Mucosa of descending colon (tissue), 3 donors: ENCODE data around the gene ILK. TPM values are rescaled to one million over a fixed set of nuclear protein-coding genes. Genes with fewer than 3 reads are reported as not detected.
A peak's percentile ranks its signal among the peaks of the same experiment; 100 is the strongest.

Source experiments
- ATAC-seq: fragments of 200-7000 bp; cut with Tn5 transposase; one replicate; pipeline ENCODE4 v1.9.1; 2020; ENCODE audit warnings: mild to moderate bottlenecking, moderate library complexity
- DNase-seq, 3 donors: peaks; one replicate each; pipeline ENCODE4 v3.0.0-alpha.2; 2020
- H3K36me3 ChIP-seq: fragments of 200-600 bp; one replicate; pipeline ENCODE4 v1.8.0; 2021; ENCODE audit warnings: low read depth, mild to moderate bottlenecking
- H3K4me1 ChIP-seq: fragments of 200-600 bp; one replicate; pipeline ENCODE4 v1.8.0; 2021; ENCODE audit warnings: low read depth, mild to moderate bottlenecking
- H3K4me3 ChIP-seq: fragments of 200-600 bp; one replicate; pipeline ENCODE4 v1.8.0; 2021; ENCODE audit warnings: mild to moderate bottlenecking
- H3K9me3 ChIP-seq: fragments of 200-600 bp; one replicate; pipeline ENCODE4 v1.8.0; 2021; ENCODE audit warnings: mild to moderate bottlenecking
- CTCF ChIP-seq: fragments of 200-600 bp; IDR thresholded peaks from one replicate; pipeline ENCODE4 v1.8.0; 2022; ENCODE audit warnings: antibody characterized with exemption, mild to moderate bottlenecking
- intact Hi-C, 2 donors: fragments of 100-400 bp; cut with DNase I in 1 of 2; cut with micrococcal nuclease in 1 of 2; formaldehyde crosslinking; loops; one replicate each; pipeline versions ENCODE4 v1.11.0 to v1.11.1; 2022; cut with DNase I, micrococcal nuclease
- total RNA-seq, 3 donors: library from RNA; stranded (reverse); fragmentation: NEBNext Ultra II Directional in 2 of 3; extraction: Animal tissue kit (Norgen Biotek cat#: 25700) in 2 of 3; gene quantifications; one replicate each; pipeline versions ENCODE4 v1.2.1 to v1.2.4, GENCODE V29; 2021 to 2023
- donor health status: DM: no; HTN: no; CAD: no; lungs with moderate emphysema.
- donor health status: DM: no; HTN: no; CAD: no.
- donor health status: DM: no; HTN: yes; CAD: no.

ILK gene
- total RNA-seq, 3 donors from 2014 or later, result 113 to 323 (median 115) TPM

- no peaks in the 10 kb centered on the region for H3K9me3 ChIP-seq
- DNase-seq (peak in 1 of 3 donors; percentile 52), ATAC-seq (no peak)
- TF ChIP-seq CTCF, result no peak
- intact Hi-C loops, result no loop called here
- H3K4me1 ChIP-seq, result peaks cover 9% of the 10 kb centered on the region
- no peaks in the 10 kb centered on the region for H3K36me3 ChIP-seq
- no peak overlapping the region for H3K4me3 ChIP-seq
Observed at GRCh38 chr11:6621711-6622211, 18.2 kb downstream of the ILK start.

GRCh38 chr11:6622261-6623171 lies 18.9 kb downstream of the ILK start:
- intact Hi-C loops, result no loop called here
- H3K36me3 ChIP-seq, result no peaks in the 10 kb centered on the region

GRCh38 chr11:6623391-6624363 lies 20.1 kb downstream of the ILK start:
- DNase-seq (peak in 1 of 3 donors; percentile 49), ATAC-seq (no peak)
- Histone ChIP-seq H3K36me3 (no peaks in the 10 kb centered on the region), H3K4me3 (no peak overlapping the region), H3K9me3 (no peaks in the 10 kb centered on the region), H3K4me1 (no peaks in the 10 kb centered on the region)
- no peak for TF ChIP-seq CTCF
- intact Hi-C loops, result no loop called here

More at GRCh38 chr11:6622261-6623171, 18.9 kb downstream of the ILK start:
- Histone ChIP-seq H3K9me3 (no peaks in the 10 kb centered on the region), H3K4me3 (no peak overlapping the region), H3K4me1 (peaks cover 9% of the 10 kb centered on the region)
- ATAC-seq, result no peak
- no peak for TF ChIP-seq CTCF
- DNase-seq, result peak in 1 of 3 donors; percentile 51

- intact Hi-C loops, result no loop called here
- no peaks in the 10 kb centered on the region for H3K36me3 ChIP-seq
Observed at GRCh38 chr11:6625156-6625831, 21.7 kb downstream of the ILK start.

More at GRCh38 chr11:6625156-6625831, 21.7 kb downstream of the ILK start:
- DNase-seq, result no peak
- Histone ChIP-seq H3K4me1 (no peaks in the 10 kb centered on the region), H3K9me3 (no peaks in the 10 kb centered on the region), H3K4me3 (no peak overlapping the region)
- ATAC-seq, result no peak
- no peak for TF ChIP-seq CTCF
